ENCODE results near the gene ADAP2.

- no peak for TF ChIP-seq CTCF (IDR thresholded peaks at IDR 0.05)
- TF ChIP-seq POLR2A (IDR thresholded peaks at IDR 0.05), result no peak
Measured at GRCh38 chr17:30905742-30906100, 16.0 kb upstream of the ADAP2 start.
